ENCODE data around the gene NEAT1.

NEAT1 gene

GRCh38 chr11:65421794-65422632 is 585 bp upstream of the NEAT1 start:
- in situ Hi-C loops (cut with HindIII; ENCODE audit: low sequenced_read_pairs) = loop anchor here (5.0 kb wide), 1 partner anchor 75 kb away; the partner anchor contains the start of gene MALAT1

DNA sequence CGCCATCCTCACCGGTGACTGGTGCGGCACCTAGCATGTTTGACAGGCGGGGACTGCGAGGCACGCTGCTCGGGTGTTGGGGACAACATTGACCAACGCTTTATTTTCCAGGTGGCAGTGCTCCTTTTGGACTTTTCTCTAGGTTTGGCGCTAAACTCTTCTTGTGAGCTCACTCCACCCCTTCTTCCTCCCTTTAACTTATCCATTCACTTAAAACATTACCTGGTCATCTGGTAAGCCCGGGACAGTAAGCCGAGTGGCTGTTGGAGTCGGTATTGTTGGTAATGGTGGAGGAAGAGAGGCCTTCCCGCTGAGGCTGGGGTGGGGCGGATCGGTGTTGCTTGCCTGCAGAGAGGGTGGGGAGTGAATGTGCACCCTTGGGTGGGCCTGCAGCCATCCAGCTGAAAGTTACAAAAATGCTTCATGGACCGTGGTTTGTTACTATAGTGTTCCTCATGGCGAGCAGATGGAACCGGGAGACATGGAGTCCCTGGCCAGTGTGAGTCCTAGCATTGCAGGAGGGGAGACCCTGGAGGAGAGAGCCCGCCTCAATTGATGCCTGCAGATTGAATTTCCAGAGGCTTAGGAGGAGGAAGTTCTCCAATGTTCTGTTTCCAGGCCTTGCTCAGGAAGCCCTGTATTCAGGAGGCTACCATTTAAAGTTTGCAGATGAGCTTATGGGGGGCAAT is 1.1 kb downstream of the NEAT1 start:
- in situ Hi-C loops (cut with HindIII; ENCODE audit: low sequenced_read_pairs) = loop anchor here (5.0 kb wide), 1 partner anchor 74 kb away; the partner anchor contains the start of gene MALAT1

DNA sequence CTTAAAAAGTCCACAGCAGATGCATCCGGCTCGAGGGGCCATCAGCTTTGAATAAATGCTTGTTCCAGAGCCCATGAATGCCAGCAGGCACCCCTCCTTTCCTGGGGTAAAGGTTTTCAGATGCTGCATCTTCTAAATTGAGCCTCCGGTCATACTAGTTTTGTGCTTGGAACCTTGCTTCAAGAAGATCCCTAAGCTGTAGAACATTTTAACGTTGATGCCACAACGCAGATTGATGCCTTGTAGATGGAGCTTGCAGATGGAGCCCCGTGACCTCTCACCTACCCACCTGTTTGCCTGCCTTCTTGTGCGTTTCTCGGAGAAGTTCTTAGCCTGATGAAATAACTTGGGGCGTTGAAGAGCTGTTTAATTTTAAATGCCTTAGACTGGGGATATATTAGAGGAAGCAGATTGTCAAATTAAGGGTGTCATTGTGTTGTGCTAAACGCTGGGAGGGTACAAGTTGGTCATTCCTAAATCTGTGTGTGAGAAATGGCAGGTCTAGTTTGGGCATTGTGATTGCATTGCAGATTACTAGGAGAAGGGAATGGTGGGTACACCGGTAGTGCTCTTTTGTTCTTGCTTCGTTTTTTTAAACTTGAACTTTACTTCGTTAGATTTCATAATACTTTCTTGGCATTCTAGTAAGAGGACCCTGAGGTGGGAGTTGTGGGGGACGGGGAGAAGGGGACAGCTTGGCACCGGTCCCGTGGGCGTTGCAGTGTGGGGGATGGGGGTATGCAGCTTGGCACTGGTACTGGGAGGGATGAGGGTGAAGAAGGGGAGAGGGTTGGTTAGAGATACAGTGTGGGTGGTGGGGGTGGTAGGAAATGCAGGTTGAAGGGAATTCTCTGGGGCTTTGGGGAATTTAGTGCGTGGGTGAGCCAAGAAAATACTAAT is 1.9 kb downstream of the NEAT1 start:
- in situ Hi-C loops (cut with HindIII; ENCODE audit: low sequenced_read_pairs) = loop anchor here (5.0 kb wide), 1 partner anchor 73 kb away; the partner anchor contains the start of gene MALAT1

DNA sequence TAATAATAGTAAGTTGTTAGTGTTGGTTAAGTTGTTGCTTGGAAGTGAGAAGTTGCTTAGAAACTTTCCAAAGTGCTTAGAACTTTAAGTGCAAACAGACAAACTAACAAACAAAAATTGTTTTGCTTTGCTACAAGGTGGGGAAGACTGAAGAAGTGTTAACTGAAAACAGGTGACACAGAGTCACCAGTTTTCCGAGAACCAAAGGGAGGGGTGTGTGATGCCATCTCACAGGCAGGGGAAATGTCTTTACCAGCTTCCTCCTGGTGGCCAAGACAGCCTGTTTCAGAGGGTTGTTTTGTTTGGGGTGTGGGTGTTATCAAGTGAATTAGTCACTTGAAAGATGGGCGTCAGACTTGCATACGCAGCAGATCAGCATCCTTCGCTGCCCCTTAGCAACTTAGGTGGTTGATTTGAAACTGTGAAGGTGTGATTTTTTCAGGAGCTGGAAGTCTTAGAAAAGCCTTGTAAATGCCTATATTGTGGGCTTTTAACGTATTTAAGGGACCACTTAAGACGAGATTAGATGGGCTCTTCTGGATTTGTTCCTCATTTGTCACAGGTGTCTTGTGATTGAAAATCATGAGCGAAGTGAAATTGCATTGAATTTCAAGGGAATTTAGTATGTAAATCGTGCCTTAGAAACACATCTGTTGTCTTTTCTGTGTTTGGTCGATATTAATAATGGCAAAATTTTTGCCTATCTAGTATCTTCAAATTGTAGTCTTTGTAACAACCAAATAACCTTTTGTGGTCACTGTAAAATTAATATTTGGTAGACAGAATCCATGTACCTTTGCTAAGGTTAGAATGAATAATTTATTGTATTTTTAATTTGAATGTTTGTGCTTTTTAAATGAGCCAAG is 2.7 kb downstream of the NEAT1 start:
- in situ Hi-C loops (cut with HindIII; ENCODE audit: low sequenced_read_pairs) = no loop called here

GRCh38 chr11:65425971-65426838 is 3.6 kb downstream of the NEAT1 start:
- in situ Hi-C loops (cut with HindIII; ENCODE audit: low sequenced_read_pairs) = no loop called here

- in situ Hi-C loops (cut with HindIII; ENCODE audit: low sequenced_read_pairs) = no loop called here
Observed at GRCh38 chr11:65426839-65427690, 4.5 kb downstream of the NEAT1 start.

DNA sequence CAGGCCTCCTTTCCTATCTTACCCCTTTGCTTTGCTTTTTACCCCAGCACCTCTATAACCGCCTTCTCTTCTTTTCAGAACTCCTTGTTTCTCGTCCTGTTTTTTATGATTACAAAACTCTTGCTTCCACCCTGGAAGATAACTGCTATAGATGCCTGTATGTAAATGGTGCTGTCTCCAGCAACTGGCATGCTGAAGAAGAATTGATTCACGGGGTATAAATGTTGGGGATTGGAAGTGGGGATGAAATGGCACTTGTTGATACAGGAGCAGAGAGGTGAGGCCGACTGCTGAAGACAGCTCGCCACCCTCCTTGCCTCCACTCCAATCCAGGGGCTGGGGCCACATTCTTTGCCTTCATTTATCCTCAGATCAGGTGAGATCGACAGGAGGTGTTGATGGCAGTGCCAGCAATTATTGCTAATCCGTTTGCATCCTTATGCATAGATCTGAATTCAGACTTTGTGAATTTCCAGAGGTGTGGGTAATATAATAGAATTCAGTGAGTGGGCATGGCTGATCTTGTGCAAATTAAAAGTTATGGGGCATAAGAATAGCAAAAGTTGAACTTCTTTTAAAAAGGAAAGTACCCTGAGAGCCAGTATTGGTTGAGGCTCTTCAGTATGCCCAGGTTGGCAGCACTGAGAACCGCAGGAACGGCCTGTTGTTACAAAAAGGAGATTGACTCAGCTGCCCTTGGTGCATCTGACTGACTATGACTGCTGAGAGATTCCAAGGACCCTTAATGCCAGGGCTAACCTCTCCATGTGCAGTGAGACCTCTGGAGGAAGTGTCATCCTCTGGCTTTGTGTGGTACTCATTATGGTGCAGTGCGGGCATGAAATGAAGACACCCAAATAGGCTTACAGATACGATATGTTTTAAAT is 5.3 kb downstream of the NEAT1 start:
- in situ Hi-C loops (cut with HindIII; ENCODE audit: low sequenced_read_pairs) = no loop called here

DNA sequence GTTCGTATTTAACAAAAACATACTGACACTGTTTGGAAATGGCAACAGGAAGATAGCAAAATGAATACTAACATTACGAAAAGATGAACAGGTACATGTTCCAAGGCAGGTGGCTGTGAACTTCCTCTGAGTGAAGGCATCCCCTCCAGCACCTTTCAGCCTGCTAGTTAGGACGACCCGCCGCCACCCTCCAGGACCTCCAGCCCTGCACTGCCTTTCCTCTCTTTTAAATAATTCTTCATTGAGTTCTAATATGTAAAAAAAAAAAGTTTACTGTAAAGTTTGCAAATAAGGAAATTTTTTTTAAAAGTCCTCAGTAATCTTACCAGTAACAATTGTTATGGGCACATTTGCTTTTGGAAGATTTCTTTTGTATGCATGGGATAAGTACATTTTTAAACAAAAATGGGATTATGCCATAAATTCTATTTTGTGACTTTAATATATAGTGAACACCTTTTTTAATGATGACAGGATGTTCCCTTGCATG is 6.0 kb downstream of the NEAT1 start:
- in situ Hi-C loops (cut with HindIII; ENCODE audit: low sequenced_read_pairs) = no loop called here

- in situ Hi-C loops (cut with HindIII; ENCODE audit: low sequenced_read_pairs) = no loop called here
Observed at GRCh38 chr11:65429068-65429681, 6.6 kb downstream of the NEAT1 start.

GRCh38 chr11:65429724-65430405 is 7.3 kb downstream of the NEAT1 start:
- in situ Hi-C loops (cut with HindIII; ENCODE audit: low sequenced_read_pairs) = no loop called here

GRCh38 chr11:65430406-65431217 is 8.0 kb downstream of the NEAT1 start:
- in situ Hi-C loops (cut with HindIII; ENCODE audit: low sequenced_read_pairs) = no loop called here

GRCh38 chr11:65431451-65432099 is 9.0 kb downstream of the NEAT1 start:
- in situ Hi-C loops (cut with HindIII; ENCODE audit: low sequenced_read_pairs) = no loop called here

- in situ Hi-C loops (cut with HindIII; ENCODE audit: low sequenced_read_pairs) = no loop called here
Observed at GRCh38 chr11:65432100-65432650, 9.6 kb downstream of the NEAT1 start.
